RWPE2 (cell line): ENCODE data around the gene TRIP13.

ENCODE experiments used
- ATAC-seq: fragments of 200-7000 bp; cut with Tn5 transposase; 3 replicates; pipeline ENCODE4 v1.9.1; 2021; ENCODE audit warnings: low read depth
- DNase-seq: peaks from one replicate; pipeline ENCODE4 v3.0.0-alpha.2; 2020; ENCODE audit warnings: low spot score
- H3K27ac ChIP-seq: fragments of 450-650 bp; 2 replicates; pipeline ENCODE4 v1.5.1; 2017; ENCODE audit warnings: mild to moderate bottlenecking; ENCODE audit not compliant: poor library complexity, severe bottlenecking
- H3K27me3 ChIP-seq: fragments of 250-450 bp; sonication (Bioruptor Pico); 2 replicates; pipeline ENCODE4 v1.5.1; 2021; ENCODE audit warnings: mild to moderate bottlenecking, moderate library complexity; ENCODE audit not compliant: insufficient read depth, poor library complexity, severe bottlenecking
- H3K36me3 ChIP-seq: fragments of 250-450 bp; sonication (Bioruptor Pico); 2 replicates; pipeline ENCODE4 v1.5.1; 2020; ENCODE audit warnings: low read depth, mild to moderate bottlenecking, moderate library complexity
- H3K4me1 ChIP-seq: fragments of 250-450 bp; sonication (Bioruptor Pico); 2 replicates; pipeline ENCODE4 v1.5.1; 2021; ENCODE audit warnings: mild to moderate bottlenecking, moderate library complexity; ENCODE audit not compliant: insufficient read depth, poor library complexity, severe bottlenecking
- H3K4me3 ChIP-seq: fragments of 250-450 bp; sonication (Bioruptor Pico); 2 replicates; pipeline ENCODE4 v1.5.1; 2021; ENCODE audit warnings: mild to moderate bottlenecking, moderate library complexity; ENCODE audit not compliant: severe bottlenecking
- H3K9me3 ChIP-seq: fragments of 250-450 bp; sonication (Bioruptor Pico); 2 replicates; pipeline ENCODE4 v1.5.1; 2021; ENCODE audit warnings: mild to moderate bottlenecking, moderate library complexity; ENCODE audit not compliant: severe bottlenecking
- TF ChIP-seq, protein P1 (sequence below): fragments of 450-650 bp; IDR thresholded peaks from one replicate; pipeline ENCODE4 v1.5.1; 2017; ENCODE audit warnings: mild to moderate bottlenecking, moderate library complexity; ENCODE audit not compliant: poor library complexity, severe bottlenecking

TRIP13 gene

DNA sequence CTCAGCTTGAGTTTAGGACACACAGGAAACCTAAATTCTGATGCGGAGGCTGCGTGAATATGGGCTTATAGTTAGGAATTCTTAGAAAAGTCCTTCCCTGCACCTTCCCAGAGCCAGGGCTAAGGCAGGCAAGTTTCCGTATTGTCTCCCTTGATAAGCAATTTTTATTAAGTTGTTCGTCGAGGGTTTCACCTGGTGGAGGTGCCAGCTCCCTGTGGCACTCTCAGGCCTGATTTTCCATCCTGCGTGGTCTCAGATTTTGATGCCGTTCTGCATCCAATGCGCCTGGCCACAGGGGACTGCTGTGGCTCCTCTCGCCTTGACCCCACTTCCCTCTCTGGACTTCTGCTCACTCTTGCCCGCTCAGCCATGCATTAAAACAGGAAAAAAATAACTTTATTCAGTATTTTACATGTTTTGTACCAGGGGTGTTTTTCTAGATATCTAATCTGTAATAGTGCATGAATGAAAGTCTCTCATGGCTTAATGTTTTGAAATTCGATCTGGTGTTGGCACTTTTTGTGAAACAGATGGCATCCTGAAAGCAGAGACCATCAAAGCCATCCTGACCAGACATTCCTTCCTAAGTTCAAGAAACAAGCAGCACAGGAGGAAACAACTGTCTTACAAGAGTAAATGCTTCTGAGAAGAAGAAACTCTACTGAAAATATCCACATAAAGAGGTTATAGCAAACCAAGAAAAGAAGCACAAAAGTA lies 50.7 kb downstream of the TRIP13 start:
- no peaks in the 10 kb centered on the region for H3K36me3 ChIP-seq
- ATAC-seq (no peak), DNase-seq (no peak)
- H3K27me3 ChIP-seq, result peaks cover 57% of the 10 kb centered on the region
- H3K9me3 ChIP-seq, result no peaks in the 10 kb centered on the region
- no peak overlapping the region for H3K4me3 ChIP-seq
- H3K4me1 ChIP-seq, result no peaks in the 10 kb centered on the region
- no peak overlapping the region for H3K27ac ChIP-seq
- TF ChIP-seq, protein P1, sequence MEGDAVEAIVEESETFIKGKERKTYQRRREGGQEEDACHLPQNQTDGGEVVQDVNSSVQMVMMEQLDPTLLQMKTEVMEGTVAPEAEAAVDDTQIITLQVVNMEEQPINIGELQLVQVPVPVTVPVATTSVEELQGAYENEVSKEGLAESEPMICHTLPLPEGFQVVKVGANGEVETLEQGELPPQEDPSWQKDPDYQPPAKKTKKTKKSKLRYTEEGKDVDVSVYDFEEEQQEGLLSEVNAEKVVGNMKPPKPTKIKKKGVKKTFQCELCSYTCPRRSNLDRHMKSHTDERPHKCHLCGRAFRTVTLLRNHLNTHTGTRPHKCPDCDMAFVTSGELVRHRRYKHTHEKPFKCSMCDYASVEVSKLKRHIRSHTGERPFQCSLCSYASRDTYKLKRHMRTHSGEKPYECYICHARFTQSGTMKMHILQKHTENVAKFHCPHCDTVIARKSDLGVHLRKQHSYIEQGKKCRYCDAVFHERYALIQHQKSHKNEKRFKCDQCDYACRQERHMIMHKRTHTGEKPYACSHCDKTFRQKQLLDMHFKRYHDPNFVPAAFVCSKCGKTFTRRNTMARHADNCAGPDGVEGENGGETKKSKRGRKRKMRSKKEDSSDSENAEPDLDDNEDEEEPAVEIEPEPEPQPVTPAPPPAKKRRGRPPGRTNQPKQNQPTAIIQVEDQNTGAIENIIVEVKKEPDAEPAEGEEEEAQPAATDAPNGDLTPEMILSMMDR, result no peak

DNA sequence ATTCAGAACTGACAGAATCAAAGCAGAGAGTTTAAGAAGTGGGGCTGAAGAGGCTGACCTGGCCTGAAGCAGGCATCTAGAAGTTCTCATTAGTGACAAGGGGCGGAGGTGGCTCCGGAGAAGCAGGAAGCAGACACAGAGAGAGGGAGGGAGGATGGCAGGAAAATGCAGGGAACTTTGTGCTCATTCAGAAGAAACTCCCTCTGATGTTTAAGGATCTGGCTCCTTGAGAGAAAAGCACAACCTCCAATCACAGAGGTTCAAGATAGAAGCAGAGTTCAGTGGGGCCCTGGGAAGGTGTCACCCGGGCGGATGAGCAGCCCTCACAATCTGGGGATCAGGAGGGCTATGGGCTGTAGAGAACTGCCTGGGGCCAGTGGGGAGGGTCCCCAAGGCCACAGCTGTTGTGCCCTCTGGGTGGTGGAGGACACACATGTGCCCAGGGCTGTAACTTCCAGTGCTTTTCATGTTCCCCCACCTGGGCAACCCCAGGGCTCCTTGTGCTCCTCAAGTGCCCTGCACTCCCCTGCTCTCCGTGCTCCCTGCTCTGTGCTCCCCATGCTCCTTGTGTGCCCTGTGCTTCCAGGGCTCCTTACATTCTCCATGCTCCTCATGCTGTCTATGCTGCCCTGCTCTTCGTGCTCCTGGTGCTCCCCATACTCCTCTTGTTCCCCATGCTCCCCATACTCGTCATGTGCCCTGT lies 51.4 kb downstream of the TRIP13 start:
- TF ChIP-seq, protein P1, result no peak
- H3K36me3 ChIP-seq, result no peaks in the 10 kb centered on the region
- ATAC-seq (peak; percentile 14; the same call in 2 of the 3 replicates), DNase-seq (no peak)
- H3K27me3 ChIP-seq, result peaks cover 60% of the 10 kb centered on the region
- H3K4me1 ChIP-seq, result no peaks in the 10 kb centered on the region
- H3K27ac ChIP-seq, result no peak overlapping the region
- no peaks in the 10 kb centered on the region for H3K9me3 ChIP-seq
- H3K4me3 ChIP-seq, result no peak overlapping the region

DNA sequence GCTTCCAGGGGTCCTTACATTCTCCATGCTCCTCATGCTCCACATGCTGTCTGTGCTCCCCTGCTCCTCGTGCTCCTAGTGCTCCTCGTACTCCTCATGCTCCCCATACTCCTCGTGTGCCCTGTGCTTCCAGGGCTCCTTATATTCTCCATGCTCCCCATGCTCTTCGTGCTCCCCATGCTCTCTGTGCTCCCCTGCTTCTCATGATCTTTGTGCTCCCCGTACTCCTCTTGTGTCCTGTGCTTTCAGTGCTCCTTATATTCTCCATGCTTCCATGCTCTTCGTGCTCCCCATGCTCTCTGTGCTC lies 51.9 kb downstream of the TRIP13 start:
- TF ChIP-seq, protein P1, result no peak
- Histone ChIP-seq H3K9me3 (no peaks in the 10 kb centered on the region), H3K27ac (no peak overlapping the region), H3K4me1 (no peaks in the 10 kb centered on the region), H3K36me3 (no peaks in the 10 kb centered on the region), H3K4me3 (no peak overlapping the region), H3K27me3 (peaks cover 56% of the 10 kb centered on the region)
- DNase-seq, result no peak
- no peak for ATAC-seq

- Histone ChIP-seq H3K4me1 (no peaks in the 10 kb centered on the region), H3K4me3 (no peak overlapping the region), H3K36me3 (no peaks in the 10 kb centered on the region), H3K9me3 (no peaks in the 10 kb centered on the region), H3K27me3 (peaks cover 51% of the 10 kb centered on the region), H3K27ac (no peak overlapping the region)
- ATAC-seq (no peak), DNase-seq (no peak)
- TF ChIP-seq, protein P1, result no peak
Observed at GRCh38 chr5:944992-945685, 52.5 kb downstream of the TRIP13 start.
